Gastroesophageal sphincter (tissue), 4 donors: Measurements from ENCODE around the gene TMEM63A. TPM values are rescaled to one million over a fixed set of nuclear protein-coding genes. Genes with fewer than 3 reads are reported as not detected.
"Not testable (repeated sequence)": the region's sequence is repeated elsewhere in the genome, so short reads cannot be mapped to it uniquely, and the experiment has no call there.

Experiments used
- ATAC-seq: fragments of 150-250 bp; one replicate; pipeline ENCODE4 v1.9.1; 2016; ENCODE audit warnings: mild to moderate bottlenecking, moderate library complexity
- H3K27ac ChIP-seq, 4 donors: fragments of 200-600 bp; sonication (generic) in 3 of 4; 1 replicate in 3 of 4; 2 replicates in 1 of 4; pipeline ENCODE4 v1.5.1; 2016 to 2019
- H3K27me3 ChIP-seq: fragments of 200-600 bp; sonication (generic); one replicate; pipeline ENCODE4 v1.5.1; 2019
- H3K36me3 ChIP-seq, 2 donors: fragments of 200-600 bp; sonication (generic); one replicate each; pipeline ENCODE4 v1.5.1; 2019; ENCODE audit warnings: control low read depth in 1 of 2
- H3K4me1 ChIP-seq, 3 donors: fragments of 200-600 bp; sonication (generic); 1 replicate in 2 of 3; 2 replicates in 1 of 3; pipeline ENCODE4 v1.5.1; 2016 to 2019; ENCODE audit warnings: control low read depth in 2 of 3
- H3K4me3 ChIP-seq, 2 donors: fragments of 200-600 bp; sonication (generic); one replicate each; pipeline ENCODE4 v1.5.1; 2019; ENCODE audit warnings: mild to moderate bottlenecking in 1 of 2, moderate library complexity in 1 of 2
- H3K9me3 ChIP-seq, 3 donors: fragments of 200-600 bp; sonication (generic); one replicate each; pipeline ENCODE4 v1.5.1; 2017 to 2019; ENCODE audit warnings: control low read depth in 2 of 3
- EP300 ChIP-seq: sonication (generic); formaldehyde crosslinking; IDR thresholded peaks from one replicate; pipeline ENCODE4 v1.6.1; 2017; ENCODE audit warnings: antibody characterized with exemption, mild to moderate bottlenecking
- POLR2A ChIP-seq, 2 donors: fragments of 450-650 bp; IDR thresholded peaks; one replicate each; pipeline ENCODE4 v1.6.1; 2017; ENCODE audit warnings: antibody characterized with exemption in 2 of 2, mild to moderate bottlenecking in 2 of 2, moderate library complexity in 1 of 2
- POLR2AphosphoS5 ChIP-seq: sonication (generic); formaldehyde crosslinking; IDR thresholded peaks from one replicate; pipeline ENCODE4 v1.6.1; 2017; ENCODE audit warnings: antibody characterized with exemption
- whole genome bisulfite sequencing, 2 donors: methylation state at CpG; one replicate each; pipeline ENCODE4 v1.1.5; 2018; ENCODE audit warnings: low coverage in 1 of 2; 5-methylcytosine and 5-hydroxymethylcytosine counted together
- total RNA-seq, 4 donors: library from RNA; depleted of rRNA; stranded (reverse); fragments of >200 nt; gene quantifications; one replicate each; pipeline ENCODE4 v1.1.0, GENCODE V29; 2016
- TF ChIP-seq, protein P1 (sequence below), 4 experiments: fragments of 200-600 bp in 2 of 4; fragments of 450-650 bp in 2 of 4; sonication (generic) in 1 of 4; IDR thresholded peaks; one replicate each; pipeline ENCODE4 v1.5.1; 2017 to 2019; ENCODE audit warnings: antibody characterized with exemption in 4 of 4, mild to moderate bottlenecking in 2 of 4, moderate library complexity in 2 of 4

The TMEM63A gene
- total RNA-seq = 10 to 100 TPM; 10.9 to 55.9 (median 23.8) TPM

DNA sequence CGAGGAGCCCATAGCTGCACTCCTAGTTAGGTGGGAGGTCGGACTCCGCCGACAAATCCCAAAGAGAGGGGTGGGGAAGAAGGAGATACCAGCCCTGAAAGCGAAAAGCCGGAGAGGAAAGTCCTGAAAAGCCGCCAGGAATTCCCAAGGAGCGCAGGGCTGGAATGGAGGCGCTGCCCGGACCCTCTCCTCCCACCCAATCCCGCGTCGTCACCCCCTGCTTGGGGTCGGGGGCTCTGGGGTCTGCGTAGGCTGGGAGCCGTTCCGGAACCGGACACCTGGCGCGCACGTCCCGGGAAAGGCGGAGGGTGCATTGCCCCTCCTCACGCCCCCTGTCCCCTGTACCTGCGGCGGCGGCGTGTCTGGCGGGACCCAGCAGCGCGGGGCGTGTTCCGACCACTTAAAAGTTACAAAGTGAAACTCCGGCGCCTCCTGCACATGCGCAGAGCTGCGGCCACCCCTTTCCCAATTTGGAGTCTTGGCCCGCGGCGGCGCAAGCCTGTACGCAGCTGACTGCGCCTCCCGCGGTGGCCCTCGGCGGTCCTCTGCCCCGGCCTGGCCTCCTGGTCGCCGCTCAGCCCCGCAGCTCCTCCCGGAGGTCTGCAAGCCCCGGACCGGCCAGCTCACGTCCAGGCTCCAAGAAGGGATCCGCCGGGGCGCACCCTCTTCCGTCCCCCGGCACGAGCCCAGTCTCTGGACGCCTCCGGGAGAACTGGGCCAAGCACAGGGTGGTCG lies at the start of gene TMEM63A:
TMEM63A (minus strand) TSS at position 422 of the 735 bp plus-strand sequence. CDS start 4,800 bp downstream, outside the sequence.
- no CpG with 5 or more reads among the region's 64 CpGs for WGBS, 2 donors
- peak; percentile 91 for ATAC-seq
- Histone ChIP-seq H3K36me3 (peaks cover 0 to 2% of the 10 kb centered on the region in 2 donors), H3K4me3 (peak within 1 kb of the TSS; percentile 90 to 95), H3K9me3 (no peaks in the 10 kb centered on the region), H3K4me1 (peaks cover 0 to 55% (median 28%) of the 10 kb centered on the region in 3 donors), H3K27me3 (no peaks in the 10 kb centered on the region), H3K27ac (peak within 1 kb of the TSS; percentile 69 to 87 (median 80))
- TF ChIP-seq, protein P1, sequence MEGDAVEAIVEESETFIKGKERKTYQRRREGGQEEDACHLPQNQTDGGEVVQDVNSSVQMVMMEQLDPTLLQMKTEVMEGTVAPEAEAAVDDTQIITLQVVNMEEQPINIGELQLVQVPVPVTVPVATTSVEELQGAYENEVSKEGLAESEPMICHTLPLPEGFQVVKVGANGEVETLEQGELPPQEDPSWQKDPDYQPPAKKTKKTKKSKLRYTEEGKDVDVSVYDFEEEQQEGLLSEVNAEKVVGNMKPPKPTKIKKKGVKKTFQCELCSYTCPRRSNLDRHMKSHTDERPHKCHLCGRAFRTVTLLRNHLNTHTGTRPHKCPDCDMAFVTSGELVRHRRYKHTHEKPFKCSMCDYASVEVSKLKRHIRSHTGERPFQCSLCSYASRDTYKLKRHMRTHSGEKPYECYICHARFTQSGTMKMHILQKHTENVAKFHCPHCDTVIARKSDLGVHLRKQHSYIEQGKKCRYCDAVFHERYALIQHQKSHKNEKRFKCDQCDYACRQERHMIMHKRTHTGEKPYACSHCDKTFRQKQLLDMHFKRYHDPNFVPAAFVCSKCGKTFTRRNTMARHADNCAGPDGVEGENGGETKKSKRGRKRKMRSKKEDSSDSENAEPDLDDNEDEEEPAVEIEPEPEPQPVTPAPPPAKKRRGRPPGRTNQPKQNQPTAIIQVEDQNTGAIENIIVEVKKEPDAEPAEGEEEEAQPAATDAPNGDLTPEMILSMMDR (IDR thresholded peaks at IDR 0.05) = peak in 3 of 4 experiments; percentile 66 to 69 (median 66)
- TF ChIP-seq POLR2A (IDR thresholded peaks at IDR 0.05) (peak in 1 of 2 donors; percentile 64), EP300 (no peak), POLR2AphosphoS5 (peak; percentile 76)

DNA sequence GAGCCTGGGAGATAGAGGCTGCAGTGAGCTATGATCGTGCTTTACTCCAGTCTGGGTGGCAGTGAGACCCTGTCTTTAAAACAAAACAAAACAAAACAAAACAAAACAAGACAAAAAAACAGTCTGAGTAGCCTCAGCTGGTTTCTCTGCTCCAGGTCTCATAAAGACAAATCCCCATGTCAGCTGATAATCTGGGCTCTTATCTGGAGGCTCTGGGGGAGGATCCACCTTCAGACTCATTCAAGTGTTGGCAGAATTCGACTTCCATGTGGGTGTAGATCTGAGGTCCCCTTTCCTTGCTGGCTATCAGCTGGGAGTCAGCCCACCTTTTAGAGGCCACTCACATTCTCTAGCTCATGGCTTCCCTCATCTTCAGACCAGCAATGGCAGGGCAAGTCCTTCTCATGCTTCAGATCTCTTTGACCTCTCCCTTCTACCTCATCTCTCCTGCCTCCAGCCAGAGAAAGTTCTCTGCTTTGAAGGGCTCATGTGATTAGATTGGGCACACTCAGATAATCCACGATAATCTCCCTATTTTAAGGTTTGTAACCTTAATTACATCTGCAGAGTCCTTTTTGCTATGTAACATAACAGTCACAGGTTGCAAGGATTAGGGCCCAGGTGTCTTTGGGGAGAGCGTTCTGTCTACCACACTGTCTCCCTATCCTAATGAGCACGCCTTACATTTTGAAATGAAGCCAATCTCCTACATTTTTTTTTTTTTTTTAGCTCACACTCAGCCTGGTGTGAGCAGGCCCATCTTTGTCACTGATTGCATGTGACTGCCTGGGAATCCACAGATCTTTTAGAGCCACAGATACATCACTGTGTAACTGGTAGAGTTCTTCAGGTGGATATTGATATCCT lies 49.3 kb upstream of the TMEM63A start:
- no peaks in the 10 kb centered on the region for H3K27me3 ChIP-seq
- no peak overlapping the region for H3K4me3 ChIP-seq
- H3K9me3 ChIP-seq = no peaks in the 10 kb centered on the region
- ATAC-seq = no peak
- TF ChIP-seq, protein P1 (IDR thresholded peaks at IDR 0.05) = no peak
- TF ChIP-seq POLR2A (IDR thresholded peaks at IDR 0.05) = no peak
- no peak for TF ChIP-seq POLR2AphosphoS5
- TF ChIP-seq EP300 = no peak
- WGBS, 2 donors = 78 to 83% methylated on average over 5 of the region's 5 CpGs
- no peaks in the 10 kb centered on the region for H3K36me3 ChIP-seq
- no peak overlapping the region for H3K27ac ChIP-seq
- H3K4me1 ChIP-seq = no peaks in the 10 kb centered on the region

DNA sequence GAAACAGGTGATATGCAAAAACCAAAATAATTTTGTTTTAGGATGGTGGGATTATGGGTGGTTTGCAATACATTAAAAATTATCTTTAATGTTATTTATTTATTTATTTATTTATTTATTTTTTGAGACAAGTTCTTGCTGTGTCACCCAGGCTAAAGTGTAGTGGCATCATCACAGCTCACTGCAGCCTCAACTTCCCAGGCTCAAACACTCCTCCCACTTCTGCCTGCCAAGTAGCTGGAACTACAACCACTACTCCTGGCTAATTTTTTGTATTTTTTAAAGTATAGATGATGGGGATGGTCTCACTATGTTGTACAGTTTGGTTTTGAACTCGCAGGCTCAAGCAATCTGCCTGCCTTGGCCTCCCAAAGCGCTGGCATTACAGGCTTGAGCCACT lies 48.4 kb upstream of the TMEM63A start:
- 93 to 100% methylated on average over 2 of the region's 2 CpGs for WGBS, 2 donors
- H3K4me3 ChIP-seq = no peak overlapping the region
- no peak for ATAC-seq
- no peaks in the 10 kb centered on the region for H3K36me3 ChIP-seq
- no peaks in the 10 kb centered on the region for H3K27me3 ChIP-seq
- no peaks in the 10 kb centered on the region for H3K9me3 ChIP-seq
- TF ChIP-seq POLR2A (IDR thresholded peaks at IDR 0.05) (no peak), POLR2AphosphoS5 (no peak), EP300 (no peak)
- TF ChIP-seq, protein P1 (IDR thresholded peaks at IDR 0.05) = no peak
- H3K27ac ChIP-seq = no peak overlapping the region
- no peaks in the 10 kb centered on the region for H3K4me1 ChIP-seq

DNA sequence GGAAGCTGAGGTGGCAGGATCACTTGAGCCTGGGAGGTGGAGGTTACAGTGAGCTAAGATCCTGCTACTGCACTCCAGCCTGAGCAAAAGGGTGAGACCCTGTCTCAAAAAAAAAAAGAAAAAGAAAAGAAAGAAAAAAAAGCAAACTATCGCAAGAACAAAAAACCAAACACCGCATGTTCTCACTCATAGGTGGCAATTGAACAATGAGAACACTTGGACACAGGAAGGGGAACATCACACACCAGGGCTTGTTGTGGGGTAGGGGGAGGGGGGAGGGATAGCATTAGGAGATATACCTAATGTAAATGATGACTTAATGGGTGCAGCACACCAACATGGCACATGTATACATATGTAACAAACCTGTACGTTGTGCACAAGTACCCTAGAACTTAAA lies 47.3 kb upstream of the TMEM63A start:
- H3K27me3 ChIP-seq, H3K4me3 ChIP-seq: not testable (repeated sequence)
- 100% methylated on average over 1 of the region's 3 CpGs; no CpG with 5 or more reads in 1 of the 2 donors for WGBS, 2 donors

More for the DNA sequence above, 47.3 kb upstream of the TMEM63A start:
- not testable (repeated sequence) for H3K9me3 ChIP-seq, H3K27ac ChIP-seq, ATAC-seq, H3K4me1 ChIP-seq, H3K36me3 ChIP-seq
